GM19238 (cell line): ENCODE data around the gene CYP2C9.

Source experiments
- DNase-seq: peaks from one replicate; pipeline ENCODE4 v3.0.0; 2011; ENCODE audit warnings: low spot score; ENCODE audit not compliant: insufficient read length

Gene CYP2C9

DNA sequence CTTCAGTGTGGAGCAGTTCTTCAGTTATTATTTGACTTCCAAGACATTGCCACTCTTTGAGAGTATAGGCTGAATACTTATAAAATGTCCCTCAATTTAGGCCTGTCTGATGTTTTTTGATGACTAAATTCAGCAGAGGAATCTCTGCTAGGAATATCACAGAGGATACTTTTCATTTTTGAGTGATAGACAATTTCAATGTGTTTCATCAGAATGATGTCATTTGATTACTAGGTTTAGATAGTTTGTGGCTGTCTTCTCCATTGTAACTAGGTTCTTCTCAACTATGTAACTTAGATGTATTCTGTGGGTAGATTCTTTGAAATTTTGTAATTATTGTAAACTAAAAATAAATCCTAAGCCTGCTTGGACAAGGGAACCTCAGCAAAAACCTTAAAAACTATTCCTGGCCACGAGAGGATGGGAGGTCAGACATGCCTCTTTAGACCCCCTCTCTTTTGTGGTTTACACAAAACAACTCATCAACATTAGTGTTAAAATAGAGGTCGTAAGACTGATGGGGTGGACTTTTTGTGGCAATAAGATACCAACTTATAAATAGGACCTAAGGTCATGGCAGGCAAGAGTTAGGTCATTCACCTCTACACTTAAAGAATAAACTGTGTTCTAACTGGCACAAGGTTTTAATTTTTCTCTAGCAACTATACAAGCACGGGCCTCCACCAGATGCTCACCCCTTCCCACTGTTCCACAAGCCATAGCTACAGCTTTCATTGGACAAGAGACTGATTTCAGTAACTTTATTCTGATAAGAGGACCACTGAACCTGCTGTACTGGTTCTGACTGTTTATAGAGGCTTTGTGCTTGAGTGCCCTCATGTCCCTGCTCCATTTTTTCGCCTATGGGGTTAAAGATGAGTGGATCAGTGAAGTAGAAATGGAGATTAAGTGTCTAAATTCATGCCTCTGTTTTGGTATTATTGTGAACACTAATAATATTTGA, 97.2 kb downstream of the CYP2C9 start:
- DNase-seq = no peak

DNA sequence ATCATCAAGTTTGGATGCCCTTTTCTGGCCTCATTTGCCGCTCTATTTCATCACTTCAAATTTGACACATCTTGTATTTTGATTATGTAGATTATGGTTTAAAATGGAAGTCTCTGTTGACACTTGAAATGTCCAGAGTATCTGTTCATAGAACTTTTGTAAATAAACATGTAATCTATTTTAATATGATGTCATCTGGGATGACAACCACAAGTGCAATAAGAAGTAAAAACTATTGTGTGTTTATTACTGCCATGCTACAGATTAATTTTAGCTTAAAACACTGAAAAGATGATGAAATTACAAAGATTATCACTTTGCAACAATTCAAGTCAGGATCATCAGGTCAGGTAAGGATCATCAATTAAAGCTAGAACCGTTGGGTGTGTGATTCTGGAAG, 100.8 kb downstream of the CYP2C9 start:
- DNase-seq = no peak
